Neural cell (in vitro differentiated cells): ENCODE data around the gene SLC35D3.

ENCODE experiments used
- CTCF ChIP-seq: fragments of 450-650 bp; IDR thresholded peaks from 2 replicates; pipeline ENCODE4 v1.5.1; 2014; ENCODE audit warnings: antibody characterized with exemption, mild to moderate bottlenecking, moderate library complexity; ENCODE audit not compliant: poor library complexity, severe bottlenecking
- EP300 ChIP-seq: fragments of 450-650 bp; conservative IDR thresholded peaks from 2 replicates; pipeline ENCODE4 v1.6.1; 2014; ENCODE audit warnings: antibody characterized with exemption, mild to moderate bottlenecking, moderate library complexity; ENCODE audit not compliant: poor library complexity, severe bottlenecking
- EZH2 ChIP-seq: fragments of 200-600, 300-800 bp; shearing (Covaris generic), sonication (generic); IDR thresholded peaks from 2 replicates; pipeline ENCODE4 v1.6.1; 2014; ENCODE audit warnings: antibody characterized with exemption, low read length, borderline replicate concordance, mild to moderate bottlenecking; ENCODE audit not compliant: insufficient read depth, poor library complexity, severe bottlenecking
- POLR2AphosphoS5 ChIP-seq: IDR thresholded peaks from 2 replicates; pipeline ENCODE4 v1.6.1; 2012
- REST ChIP-seq: IDR thresholded peaks from 2 replicates; pipeline ENCODE4 v1.6.1; 2012; ENCODE audit warnings: borderline replicate concordance
- SMC3 ChIP-seq: fragments of 450-650 bp; conservative IDR thresholded peaks from 2 replicates; pipeline ENCODE4 v1.6.1; 2014; ENCODE audit warnings: antibody characterized with exemption, mild to moderate bottlenecking, moderate library complexity; ENCODE audit not compliant: poor library complexity
- TAF1 ChIP-seq: IDR thresholded peaks from 2 replicates; pipeline ENCODE4 v1.6.1; 2012; ENCODE audit warnings: low read depth

- TF ChIP-seq SMC3 (no peak), CTCF (no peak), EZH2 (no peak), POLR2AphosphoS5 (no peak), REST (no peak), EP300 (no peak), TAF1 (no peak)
Observed at GRCh38 chr6:136955123-136955522, 33.0 kb downstream of the SLC35D3 start.
